Panc1 (cell line): Measurements from ENCODE around the gene CDC37L1.

Experiments
- POLR2AphosphoS5 ChIP-seq: IDR thresholded peaks from 2 replicates; pipeline ENCODE4 v1.6.1; 2012; ENCODE audit warnings: mild to moderate bottlenecking, low read depth, low read length, moderate library complexity
- SIN3A ChIP-seq: IDR thresholded peaks from 2 replicates; pipeline ENCODE4 v1.6.1; 2012; ENCODE audit warnings: low read depth, mild to moderate bottlenecking, low read length, moderate library complexity, borderline replicate concordance; ENCODE audit not compliant: insufficient read depth
- TCF7L2 ChIP-seq: IDR thresholded peaks from 2 replicates; pipeline ENCODE4 v1.6.1; 2011; ENCODE audit warnings: mild to moderate bottlenecking, low read depth, low read length, inconsistent platforms
- TF ChIP-seq, protein P1 (sequence below): fragments of 450-650 bp; IDR thresholded peaks from 2 replicates; pipeline ENCODE4 v1.5.1; 2017; ENCODE audit warnings: mild to moderate bottlenecking
- TF ChIP-seq, protein P2 (sequence below), 2 experiments: IDR thresholded peaks; 2 replicates each; pipeline ENCODE4 v1.6.1; 2011 to 2012; ENCODE audit warnings: low read depth in 2 of 2, control low read depth in 1 of 2, low read length in 1 of 2, mild to moderate bottlenecking in 1 of 2, moderate library complexity in 1 of 2; ENCODE audit not compliant: insufficient read depth in 1 of 2

DNA sequence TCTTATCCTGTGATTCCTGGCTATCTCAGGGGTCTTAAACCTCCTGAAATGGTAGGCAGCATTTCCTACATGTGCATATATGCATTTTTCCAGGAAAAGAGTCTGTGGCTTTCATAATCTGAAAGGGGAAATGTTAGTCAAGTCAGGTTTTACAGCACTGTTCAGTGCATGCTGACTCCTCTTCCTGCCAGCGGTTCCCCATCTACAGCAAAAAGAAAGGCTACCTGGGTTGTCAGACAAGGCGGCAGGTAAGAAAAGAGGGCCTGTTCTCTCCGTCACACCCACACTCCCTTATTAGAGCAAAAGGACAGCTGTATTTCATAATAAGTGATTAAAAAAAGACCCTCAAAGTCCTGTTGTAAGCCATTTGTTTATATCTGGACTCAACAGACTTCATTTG is 8.8 kb upstream of the CDC37L1 start:
- TF ChIP-seq, protein P1, sequence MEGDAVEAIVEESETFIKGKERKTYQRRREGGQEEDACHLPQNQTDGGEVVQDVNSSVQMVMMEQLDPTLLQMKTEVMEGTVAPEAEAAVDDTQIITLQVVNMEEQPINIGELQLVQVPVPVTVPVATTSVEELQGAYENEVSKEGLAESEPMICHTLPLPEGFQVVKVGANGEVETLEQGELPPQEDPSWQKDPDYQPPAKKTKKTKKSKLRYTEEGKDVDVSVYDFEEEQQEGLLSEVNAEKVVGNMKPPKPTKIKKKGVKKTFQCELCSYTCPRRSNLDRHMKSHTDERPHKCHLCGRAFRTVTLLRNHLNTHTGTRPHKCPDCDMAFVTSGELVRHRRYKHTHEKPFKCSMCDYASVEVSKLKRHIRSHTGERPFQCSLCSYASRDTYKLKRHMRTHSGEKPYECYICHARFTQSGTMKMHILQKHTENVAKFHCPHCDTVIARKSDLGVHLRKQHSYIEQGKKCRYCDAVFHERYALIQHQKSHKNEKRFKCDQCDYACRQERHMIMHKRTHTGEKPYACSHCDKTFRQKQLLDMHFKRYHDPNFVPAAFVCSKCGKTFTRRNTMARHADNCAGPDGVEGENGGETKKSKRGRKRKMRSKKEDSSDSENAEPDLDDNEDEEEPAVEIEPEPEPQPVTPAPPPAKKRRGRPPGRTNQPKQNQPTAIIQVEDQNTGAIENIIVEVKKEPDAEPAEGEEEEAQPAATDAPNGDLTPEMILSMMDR = no peak
- TF ChIP-seq, protein P2, sequence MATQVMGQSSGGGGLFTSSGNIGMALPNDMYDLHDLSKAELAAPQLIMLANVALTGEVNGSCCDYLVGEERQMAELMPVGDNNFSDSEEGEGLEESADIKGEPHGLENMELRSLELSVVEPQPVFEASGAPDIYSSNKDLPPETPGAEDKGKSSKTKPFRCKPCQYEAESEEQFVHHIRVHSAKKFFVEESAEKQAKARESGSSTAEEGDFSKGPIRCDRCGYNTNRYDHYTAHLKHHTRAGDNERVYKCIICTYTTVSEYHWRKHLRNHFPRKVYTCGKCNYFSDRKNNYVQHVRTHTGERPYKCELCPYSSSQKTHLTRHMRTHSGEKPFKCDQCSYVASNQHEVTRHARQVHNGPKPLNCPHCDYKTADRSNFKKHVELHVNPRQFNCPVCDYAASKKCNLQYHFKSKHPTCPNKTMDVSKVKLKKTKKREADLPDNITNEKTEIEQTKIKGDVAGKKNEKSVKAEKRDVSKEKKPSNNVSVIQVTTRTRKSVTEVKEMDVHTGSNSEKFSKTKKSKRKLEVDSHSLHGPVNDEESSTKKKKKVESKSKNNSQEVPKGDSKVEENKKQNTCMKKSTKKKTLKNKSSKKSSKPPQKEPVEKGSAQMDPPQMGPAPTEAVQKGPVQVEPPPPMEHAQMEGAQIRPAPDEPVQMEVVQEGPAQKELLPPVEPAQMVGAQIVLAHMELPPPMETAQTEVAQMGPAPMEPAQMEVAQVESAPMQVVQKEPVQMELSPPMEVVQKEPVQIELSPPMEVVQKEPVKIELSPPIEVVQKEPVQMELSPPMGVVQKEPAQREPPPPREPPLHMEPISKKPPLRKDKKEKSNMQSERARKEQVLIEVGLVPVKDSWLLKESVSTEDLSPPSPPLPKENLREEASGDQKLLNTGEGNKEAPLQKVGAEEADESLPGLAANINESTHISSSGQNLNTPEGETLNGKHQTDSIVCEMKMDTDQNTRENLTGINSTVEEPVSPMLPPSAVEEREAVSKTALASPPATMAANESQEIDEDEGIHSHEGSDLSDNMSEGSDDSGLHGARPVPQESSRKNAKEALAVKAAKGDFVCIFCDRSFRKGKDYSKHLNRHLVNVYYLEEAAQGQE (IDR thresholded peaks at IDR 0.05; ENCODE audit: insufficient read depth in 1 of 2, low read depth in 2 of 2, low read length in 1 of 2) = no peak
- TF ChIP-seq POLR2AphosphoS5 = no peak
- no peak for TF ChIP-seq SIN3A
- no peak for TF ChIP-seq TCF7L2
